Brain microvascular endothelial cell (primary cell): ENCODE data around the gene RXRB.
A peak's percentile ranks its signal among the peaks of the same experiment; 100 is the strongest.

ENCODE experiments used
- DNase-seq: peaks from one replicate; pipeline ENCODE4 v3.0.0-alpha.2; 2020
- H3K27ac ChIP-seq: fragments of 250-450 bp; sonication (Bioruptor Pico); 2 replicates; pipeline ENCODE4 v1.5.1; 2020; ENCODE audit warnings: mild to moderate bottlenecking, moderate library complexity
- H3K27me3 ChIP-seq: fragments of 250-450 bp; sonication (Bioruptor Pico); replicated peaks from 2 replicates; pipeline ENCODE4 v1.5.1; 2020; ENCODE audit warnings: mild to moderate bottlenecking
- H3K36me3 ChIP-seq: fragments of 250-450 bp; sonication (Bioruptor Pico); replicated peaks from 2 replicates; pipeline ENCODE4 v1.5.1; 2020; ENCODE audit warnings: mild to moderate bottlenecking
- H3K4me3 ChIP-seq: 2 replicates; pipeline ENCODE4 v1.5.1; 2011; ENCODE audit warnings: low read depth, mild to moderate bottlenecking, control low read depth, low read length, moderate library complexity
- CTCF ChIP-seq: IDR thresholded peaks from 2 replicates; pipeline ENCODE4 v1.5.1; 2011; ENCODE audit warnings: low read depth, mild to moderate bottlenecking, moderate library complexity, low read length, control low read depth, inconsistent platforms; ENCODE audit errors: missing control alignments
- in situ Hi-C: cut with HindIII; loops from 2 replicates; pipeline ENCODE4 v1.10.0; 2017; ENCODE audit warnings: low sequenced_read_pairs, low pct_ligation_motif_present

Gene RXRB

DNA sequence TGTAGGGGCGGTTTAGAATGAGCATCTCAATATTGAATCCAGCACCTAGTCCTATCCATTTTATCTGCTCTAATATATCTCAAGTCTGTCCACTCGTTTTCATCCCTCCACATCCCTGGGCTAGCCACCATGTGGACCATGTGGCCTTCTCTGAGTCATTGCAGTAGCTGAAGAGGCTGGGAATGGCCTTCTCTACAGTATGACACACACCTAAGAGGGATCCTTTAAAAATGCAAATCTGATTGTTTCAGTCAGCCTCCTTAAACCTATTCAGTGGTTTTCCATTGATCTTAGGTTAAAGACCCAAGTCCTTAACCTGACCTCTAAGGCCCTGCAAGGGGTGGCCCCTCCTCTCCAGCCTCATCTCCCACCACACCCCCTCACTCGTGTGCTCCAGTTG lies 17.2 kb upstream of the RXRB start:
- Histone ChIP-seq H3K36me3 (no peaks in the 10 kb centered on the region), H3K27ac (no peak overlapping the region), H3K27me3 (peaks cover 2% of the 10 kb centered on the region), H3K4me3 (no peak overlapping the region)
- in situ Hi-C loops, result no loop called here
- no peak for TF ChIP-seq CTCF
- no peak for DNase-seq

GRCh38 chr6:33217246-33217645 lies 16.8 kb upstream of the RXRB start:
- no peak overlapping the region for H3K4me3 ChIP-seq
- peaks cover 1% of the 10 kb centered on the region for H3K36me3 ChIP-seq
- no peak for DNase-seq
- in situ Hi-C loops, result no loop called here
- no peaks in the 10 kb centered on the region for H3K27me3 ChIP-seq
- H3K27ac ChIP-seq, result no peak overlapping the region
- TF ChIP-seq CTCF, result no peak

GRCh38 chr6:33216117-33216649 lies 15.7 kb upstream of the RXRB start:
- no peak overlapping the region for H3K27ac ChIP-seq
- no peak for TF ChIP-seq CTCF
- H3K36me3 ChIP-seq, result peaks cover 5% of the 10 kb centered on the region
- no peaks in the 10 kb centered on the region for H3K27me3 ChIP-seq
- in situ Hi-C loops, result no loop called here
- no peak overlapping the region for H3K4me3 ChIP-seq
- no peak for DNase-seq

GRCh38 chr6:33215271-33216116 lies 15.0 kb upstream of the RXRB start:
- no peak for TF ChIP-seq CTCF

DNA sequence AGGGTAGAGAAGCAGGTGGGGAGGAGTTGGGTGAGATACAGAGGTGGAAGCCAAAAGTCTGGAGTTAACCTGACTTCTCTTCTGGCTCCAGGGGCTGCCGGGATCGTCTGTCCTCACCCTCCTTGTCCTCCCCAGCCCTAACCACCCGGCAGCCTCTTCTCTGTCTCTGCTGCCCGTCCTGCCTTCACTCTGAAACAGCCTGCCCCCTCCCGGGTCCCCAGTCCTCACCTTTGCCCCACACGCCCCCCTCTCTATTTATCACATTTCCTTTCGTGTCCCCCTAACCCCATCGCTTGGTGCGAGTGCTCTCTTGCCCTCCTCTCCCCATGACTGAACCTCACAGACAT lies 13.5 kb upstream of the RXRB start:
- H3K4me3 ChIP-seq, result peak overlapping the region; percentile 56
- H3K27me3 ChIP-seq, result no peaks in the 10 kb centered on the region
- H3K36me3 ChIP-seq, result peaks cover 11% of the 10 kb centered on the region
- in situ Hi-C loops, result no loop called here
- no peak overlapping the region for H3K27ac ChIP-seq
- TF ChIP-seq CTCF, result no peak
- no peak for DNase-seq

More at GRCh38 chr6:33215271-33216116, 15.0 kb upstream of the RXRB start:
- Histone ChIP-seq H3K4me3 (no peak overlapping the region), H3K27me3 (no peaks in the 10 kb centered on the region), H3K36me3 (peaks cover 9% of the 10 kb centered on the region), H3K27ac (no peak overlapping the region)
- DNase-seq, result no peak
- in situ Hi-C loops, result no loop called here
